ENCODE data around the gene PGBD2. TPM values are rescaled to one million over a fixed set of nuclear protein-coding genes. Genes with fewer than 3 reads are reported as not detected.
A peak's percentile ranks its signal among the peaks of the same experiment; 100 is the strongest.

PGBD2 gene
- total RNA-seq, 1 experiment from 2014 or later = 7.0 TPM

- H3K27me3 Mint-ChIP-seq (ENCODE audit: insufficient read depth, unreplicated experiment) = no peaks in the 10 kb centered on the region
- intact Hi-C loops (cut with micrococcal nuclease; ENCODE audit: unreplicated experiment) = no loop called here
- BruUV-seq (replicated peaks) = no TSS peak
- Histone ChIP-seq H3K36me3 (ENCODE audit: control insufficient read depth, insufficient read depth, low read length) (no peaks in the 10 kb centered on the region; the same call in 1 of the 2 replicates), H3K27me3 (replicated peaks; ENCODE audit: control insufficient read depth, insufficient read depth, low read length) (no peaks in the 10 kb centered on the region), H3K4me3 (ENCODE audit: low read depth, low read length) (no peak overlapping the region), H3K4me1 (peaks cover 25% of the 10 kb centered on the region), H3K9me3 (no peaks in the 10 kb centered on the region)
- H3K36me3 Mint-ChIP-seq (ENCODE audit: insufficient read depth, unreplicated experiment) = peaks cover 21% of the 10 kb centered on the region
- CTCF ChIA-PET = interaction anchor here (2.1 kb wide), 1 partner anchor 14 kb away, joined by 19 read pairs; no protein-coding TSS in a partner anchor
- POLR2A ChIA-PET = interaction anchor here (3.5 kb wide), 1 partner anchor 21 kb away, joined by 38 read pairs; the partner anchor contains the start of gene ZNF672
- H3K4me1 Mint-ChIP-seq (ENCODE audit: low read depth, unreplicated experiment) = peaks cover 16% of the 10 kb centered on the region
- peak overlapping the region; percentile 87 for H3K27ac Mint-ChIP-seq (ENCODE audit: unreplicated experiment)
- H3K9me3 Mint-ChIP-seq (ENCODE audit: unreplicated experiment) = no peaks in the 10 kb centered on the region
- peak overlapping the region; percentile 91 for H3K4me3 Mint-ChIP-seq (ENCODE audit: unreplicated experiment)
- no peak for TF ChIP-seq CTCF (IDR thresholded peaks at IDR 0.05; ENCODE audit: insufficient read depth in 1 of 2, low read depth in 1 of 2, low read length in 1 of 2, severe bottlenecking in 1 of 2, unreplicated experiment in 1 of 2)
- no peak for DNase-seq
Observed at GRCh38 chr1:248860007-248860406, 46.0 kb upstream of the PGBD2 start.

- H3K27ac Mint-ChIP-seq (ENCODE audit: unreplicated experiment) = no peak overlapping the region
- Histone ChIP-seq H3K27me3 (replicated peaks; ENCODE audit: control insufficient read depth, insufficient read depth, low read length) (no peaks in the 10 kb centered on the region), H3K4me3 (ENCODE audit: low read depth, low read length) (no peak overlapping the region), H3K36me3 (ENCODE audit: control insufficient read depth, insufficient read depth, low read length) (no peaks in the 10 kb centered on the region), H3K4me1 (peaks cover 25% of the 10 kb centered on the region), H3K9me3 (no peaks in the 10 kb centered on the region)
- no peak overlapping the region for H3K4me3 Mint-ChIP-seq (ENCODE audit: unreplicated experiment)
- intact Hi-C loops (cut with micrococcal nuclease; ENCODE audit: unreplicated experiment) = no loop called here
- no peaks in the 10 kb centered on the region for H3K27me3 Mint-ChIP-seq (ENCODE audit: insufficient read depth, unreplicated experiment)
- peaks cover 21% of the 10 kb centered on the region for H3K36me3 Mint-ChIP-seq (ENCODE audit: insufficient read depth, unreplicated experiment)
- CTCF ChIA-PET = interaction anchor here (0.6 kb wide), 1 partner anchor 19 kb away, joined by 5 read pairs; no protein-coding TSS in a partner anchor
- H3K4me1 Mint-ChIP-seq (ENCODE audit: low read depth, unreplicated experiment) = peaks cover 16% of the 10 kb centered on the region
- POLR2A ChIA-PET = no interaction called here
- no peaks in the 10 kb centered on the region for H3K9me3 Mint-ChIP-seq (ENCODE audit: unreplicated experiment)
- TF ChIP-seq CTCF (IDR thresholded peaks at IDR 0.05; ENCODE audit: insufficient read depth in 1 of 2, low read depth in 1 of 2, low read length in 1 of 2, severe bottlenecking in 1 of 2, unreplicated experiment in 1 of 2) = no peak
- DNase-seq = no peak
- BruUV-seq (replicated peaks) = no TSS peak
Observed at GRCh38 chr1:248861616-248862015, 44.4 kb upstream of the PGBD2 start.

GRCh38 chr1:248862695-248862997, 43.4 kb upstream of the PGBD2 start:
- POLR2A ChIA-PET = no interaction called here
- peaks cover 20% of the 10 kb centered on the region for H3K36me3 Mint-ChIP-seq (ENCODE audit: insufficient read depth, unreplicated experiment)
- DNase-seq = no peak
- Histone ChIP-seq H3K27me3 (replicated peaks; ENCODE audit: control insufficient read depth, insufficient read depth, low read length) (no peaks in the 10 kb centered on the region), H3K9me3 (no peaks in the 10 kb centered on the region), H3K4me3 (ENCODE audit: low read depth, low read length) (peak overlapping the region; percentile 51), H3K4me1 (peaks cover 16% of the 10 kb centered on the region), H3K36me3 (ENCODE audit: control insufficient read depth, insufficient read depth, low read length) (no peaks in the 10 kb centered on the region)
- H3K9me3 Mint-ChIP-seq (ENCODE audit: unreplicated experiment) = no peaks in the 10 kb centered on the region
- H3K4me1 Mint-ChIP-seq (ENCODE audit: low read depth, unreplicated experiment) = peaks cover 16% of the 10 kb centered on the region
- no peaks in the 10 kb centered on the region for H3K27me3 Mint-ChIP-seq (ENCODE audit: insufficient read depth, unreplicated experiment)
- TF ChIP-seq CTCF (IDR thresholded peaks at IDR 0.05; ENCODE audit: insufficient read depth in 1 of 2, low read depth in 1 of 2, low read length in 1 of 2, severe bottlenecking in 1 of 2, unreplicated experiment in 1 of 2) = no peak
- no peak overlapping the region for H3K27ac Mint-ChIP-seq (ENCODE audit: unreplicated experiment)
- BruUV-seq (replicated peaks) = no TSS peak
- H3K4me3 Mint-ChIP-seq (ENCODE audit: unreplicated experiment) = peak overlapping the region; percentile 67
- intact Hi-C loops (cut with micrococcal nuclease; ENCODE audit: unreplicated experiment) = no loop called here
- CTCF ChIA-PET = interaction anchor here (0.7 kb wide), 1 partner anchor 12 kb away, joined by 3 read pairs; no protein-coding TSS in a partner anchor
